DOHH2 (cell line): ENCODE measurements around the gene MPZL3.
A peak's percentile ranks its signal among the peaks of the same experiment; 100 is the strongest.

Source experiments
- H3F3A ChIP-seq: fragments of 200-600 bp; sonication (generic), shearing (Covaris generic); 2 replicates; pipeline ENCODE4 v1.6.0; 2016; ENCODE audit warnings: antibody characterized with exemption, mild to moderate bottlenecking; ENCODE audit not compliant: control insufficient read depth, insufficient read depth
- H3K27ac ChIP-seq: fragments of 200-600 bp; sonication (generic); 2 replicates; pipeline ENCODE4 v1.5.1; 2014; ENCODE audit warnings: low read depth, mild to moderate bottlenecking, low read length, moderate library complexity
- H3K27me3 ChIP-seq: fragments of 200-600 bp; sonication (generic); 2 replicates; pipeline ENCODE4 v1.6.1; 2014; ENCODE audit warnings: mild to moderate bottlenecking, low read length, mixed read lengths; ENCODE audit not compliant: control insufficient read depth
- H3K36me3 ChIP-seq: fragments of 200-600 bp; sonication (generic); 2 replicates; pipeline ENCODE4 v1.6.1; 2014; ENCODE audit warnings: mild to moderate bottlenecking, low read length, moderate library complexity, mixed read lengths; ENCODE audit not compliant: control insufficient read depth
- H3K4me1 ChIP-seq: fragments of 200-600 bp; sonication (generic); 2 replicates; pipeline ENCODE4 v1.6.1; 2014; ENCODE audit warnings: mild to moderate bottlenecking, low read length, mixed read lengths; ENCODE audit not compliant: control insufficient read depth
- H3K4me2 ChIP-seq: fragments of 200-600 bp; sonication (generic); 2 replicates; pipeline ENCODE4 v1.6.0; 2014; ENCODE audit warnings: mild to moderate bottlenecking, low read length, moderate library complexity
- H3K4me3 ChIP-seq: fragments of 200-600 bp; sonication (generic); 2 replicates; pipeline ENCODE4 v1.5.1; 2014; ENCODE audit warnings: mild to moderate bottlenecking, low read length, mixed read lengths
- H3K79me2 ChIP-seq: fragments of 200-600 bp; sonication (generic); 2 replicates; pipeline ENCODE4 v1.6.1; 2014; ENCODE audit warnings: mild to moderate bottlenecking, low read length, mixed read lengths; ENCODE audit not compliant: control insufficient read depth
- H3K9me2 ChIP-seq: fragments of 200-600 bp; sonication (generic); replicated peaks from 2 replicates; pipeline ENCODE4 v1.6.1; 2014; ENCODE audit warnings: mild to moderate bottlenecking, low read length, mixed read lengths; ENCODE audit not compliant: control insufficient read depth
- H3K9me3 ChIP-seq: fragments of 200-600 bp; sonication (generic); 2 replicates; pipeline ENCODE4 v1.6.1; 2014; ENCODE audit warnings: antibody characterized with exemption, low read length, mixed read lengths; ENCODE audit not compliant: control insufficient read depth, insufficient read depth
- H4K20me1 ChIP-seq: fragments of 200-600 bp; sonication (generic); 2 replicates; pipeline ENCODE4 v1.6.0; 2014; ENCODE audit warnings: low read depth, mild to moderate bottlenecking, antibody characterized with exemption, low read length, moderate library complexity; ENCODE audit not compliant: control insufficient read depth, insufficient read depth
- EZH2phosphoT487 ChIP-seq: fragments of 200-600 bp; sonication (generic); IDR thresholded peaks from 2 replicates; pipeline ENCODE4 v1.6.1; 2017; ENCODE audit warnings: borderline replicate concordance, mild to moderate bottlenecking, antibody characterized with exemption, low read length, moderate library complexity, mixed read lengths
- TF ChIP-seq, protein P1 (sequence below): fragments of 200-600 bp; sonication (generic); IDR thresholded peaks from one replicate; pipeline ENCODE4 v1.5.1; 2014; ENCODE audit warnings: antibody characterized with exemption, mild to moderate bottlenecking, low read depth, low read length; ENCODE audit not compliant: poor library complexity, severe bottlenecking

The MPZL3 gene

GRCh38 chr11:118209033-118209432 is 43.1 kb downstream of the MPZL3 start:
- Histone ChIP-seq H3K4me1 (peaks cover 37% of the 10 kb centered on the region), H3K9me2 (no peaks in the 10 kb centered on the region), H3K27ac (no peak overlapping the region), H3K79me2 (no peaks in the 10 kb centered on the region), H3K27me3 (no peaks in the 10 kb centered on the region), H3K36me3 (no peaks in the 10 kb centered on the region), H3F3A (0 out of 2 replicates have a peak, but pooled peaks cover 2% of the 10 kb centered on the region), H3K9me3 (no peaks in the 10 kb centered on the region), H3K4me2 (no peak overlapping the region), H4K20me1 (no peaks in the 10 kb centered on the region), H3K4me3 (no peak overlapping the region)
- TF ChIP-seq EZH2phosphoT487: no peak
- TF ChIP-seq, protein P1, sequence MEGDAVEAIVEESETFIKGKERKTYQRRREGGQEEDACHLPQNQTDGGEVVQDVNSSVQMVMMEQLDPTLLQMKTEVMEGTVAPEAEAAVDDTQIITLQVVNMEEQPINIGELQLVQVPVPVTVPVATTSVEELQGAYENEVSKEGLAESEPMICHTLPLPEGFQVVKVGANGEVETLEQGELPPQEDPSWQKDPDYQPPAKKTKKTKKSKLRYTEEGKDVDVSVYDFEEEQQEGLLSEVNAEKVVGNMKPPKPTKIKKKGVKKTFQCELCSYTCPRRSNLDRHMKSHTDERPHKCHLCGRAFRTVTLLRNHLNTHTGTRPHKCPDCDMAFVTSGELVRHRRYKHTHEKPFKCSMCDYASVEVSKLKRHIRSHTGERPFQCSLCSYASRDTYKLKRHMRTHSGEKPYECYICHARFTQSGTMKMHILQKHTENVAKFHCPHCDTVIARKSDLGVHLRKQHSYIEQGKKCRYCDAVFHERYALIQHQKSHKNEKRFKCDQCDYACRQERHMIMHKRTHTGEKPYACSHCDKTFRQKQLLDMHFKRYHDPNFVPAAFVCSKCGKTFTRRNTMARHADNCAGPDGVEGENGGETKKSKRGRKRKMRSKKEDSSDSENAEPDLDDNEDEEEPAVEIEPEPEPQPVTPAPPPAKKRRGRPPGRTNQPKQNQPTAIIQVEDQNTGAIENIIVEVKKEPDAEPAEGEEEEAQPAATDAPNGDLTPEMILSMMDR: no peak

- peak overlapping the region; percentile 52 for H3K4me3 ChIP-seq
- H4K20me1 ChIP-seq: no peaks in the 10 kb centered on the region
- no peak for TF ChIP-seq EZH2phosphoT487
- TF ChIP-seq, protein P1: no peak
- no peaks in the 10 kb centered on the region for H3K79me2 ChIP-seq
- peak overlapping the region; percentile 51 for H3K27ac ChIP-seq
- peak overlapping the region; percentile 58 for H3K4me2 ChIP-seq
- H3K36me3 ChIP-seq: no peaks in the 10 kb centered on the region
- no peaks in the 10 kb centered on the region for H3F3A ChIP-seq
- H3K27me3 ChIP-seq: no peaks in the 10 kb centered on the region
- H3K9me3 ChIP-seq: no peaks in the 10 kb centered on the region
- H3K4me1 ChIP-seq: peaks cover 17% of the 10 kb centered on the region
- no peaks in the 10 kb centered on the region for H3K9me2 ChIP-seq
Measured at GRCh38 chr11:118207079-118207478, 45.1 kb downstream of the MPZL3 start.

- peak overlapping the region; percentile 51 for H3K27ac ChIP-seq
- peak overlapping the region; percentile 58 for H3K4me2 ChIP-seq
- H4K20me1 ChIP-seq: no peaks in the 10 kb centered on the region
- H3F3A ChIP-seq: no peaks in the 10 kb centered on the region
- peaks cover 17% of the 10 kb centered on the region for H3K4me1 ChIP-seq
- no peaks in the 10 kb centered on the region for H3K9me2 ChIP-seq
- H3K9me3 ChIP-seq: no peaks in the 10 kb centered on the region
- no peak for TF ChIP-seq EZH2phosphoT487
- TF ChIP-seq, protein P1: no peak
- H3K36me3 ChIP-seq: no peaks in the 10 kb centered on the region
- no peaks in the 10 kb centered on the region for H3K27me3 ChIP-seq
- H3K79me2 ChIP-seq: no peaks in the 10 kb centered on the region
- H3K4me3 ChIP-seq: peak overlapping the region; percentile 52
Measured at GRCh38 chr11:118206391-118207031, 45.7 kb downstream of the MPZL3 start.
